Activated CD4-positive, alpha-beta T cell treated with anti-CD3 and anti-CD28 coated beads, Interleukin-2, amount 50 U/mL, for 1 hour (primary cell): ENCODE results near the gene ACADSB.

ENCODE experiments used
- DNase-seq: peaks from one replicate; pipeline ENCODE4 v3.0.0-alpha.2; 2020

The ACADSB gene

DNA sequence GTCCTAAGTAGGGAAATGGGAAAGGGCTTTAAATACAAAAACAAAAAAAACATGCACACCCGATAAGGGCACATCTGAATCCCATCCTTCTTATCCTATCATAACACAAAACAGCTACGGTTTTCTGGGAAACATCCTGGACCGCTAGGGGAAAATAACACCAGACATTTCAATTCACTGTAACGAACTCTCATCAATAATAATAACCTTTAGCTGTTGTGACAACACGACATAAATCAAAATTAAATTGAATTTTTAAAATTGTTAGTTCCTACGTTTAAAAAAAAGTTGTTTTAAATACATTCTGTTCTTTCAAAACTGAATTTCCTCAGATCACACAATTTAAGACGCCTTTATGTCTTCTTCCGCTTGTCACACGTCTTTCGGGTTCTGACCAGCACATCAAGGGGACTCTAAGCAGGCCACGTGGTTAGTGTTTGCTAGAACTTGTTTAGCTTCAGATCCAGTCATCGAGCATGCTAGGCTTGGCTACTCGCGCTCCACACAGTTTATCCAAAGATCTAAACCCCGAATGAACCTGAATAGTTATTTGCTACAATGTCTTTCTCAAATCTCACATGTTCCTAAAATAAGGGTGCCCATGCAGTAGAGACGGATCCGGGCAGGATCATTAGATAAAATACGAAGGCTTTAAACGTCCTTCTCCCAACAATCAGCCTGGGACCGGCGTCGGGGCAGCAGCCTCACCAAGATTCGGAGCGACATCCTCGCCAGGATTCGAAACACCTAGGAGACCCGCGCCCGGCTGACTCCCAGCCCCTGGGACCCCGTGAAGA lies 1.1 kb upstream of the ACADSB start:
- DNase-seq: peak; percentile 30

GRCh38 chr10:123009105-123009820 lies 457 bp downstream of the ACADSB start:
- peak; percentile 4 for DNase-seq

GRCh38 chr10:123011987-123012386 lies 3.2 kb downstream of the ACADSB start:
- DNase-seq: no peak

GRCh38 chr10:123013456-123014419 lies 4.9 kb downstream of the ACADSB start:
- no peak for DNase-seq

DNA sequence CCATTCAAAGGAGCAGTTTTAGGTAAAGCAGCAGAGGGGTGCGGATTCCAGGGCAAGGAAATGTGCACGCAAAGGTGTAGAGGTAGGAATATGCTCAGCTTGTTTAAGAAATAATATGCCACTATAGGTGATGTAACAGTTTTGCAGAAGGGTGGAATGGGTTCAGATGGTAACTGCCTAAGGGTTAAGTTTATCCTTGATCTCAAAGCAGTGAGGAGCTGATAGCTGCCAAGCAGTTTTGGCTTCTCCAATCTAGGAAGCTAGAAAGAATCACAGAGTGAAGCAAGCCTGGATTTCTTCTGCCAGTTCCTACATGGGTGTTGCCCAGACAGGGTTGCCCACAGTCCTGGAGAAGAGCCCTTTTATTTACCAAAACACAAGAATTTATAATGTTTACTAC lies 6.0 kb downstream of the ACADSB start:
- DNase-seq: no peak

DNA sequence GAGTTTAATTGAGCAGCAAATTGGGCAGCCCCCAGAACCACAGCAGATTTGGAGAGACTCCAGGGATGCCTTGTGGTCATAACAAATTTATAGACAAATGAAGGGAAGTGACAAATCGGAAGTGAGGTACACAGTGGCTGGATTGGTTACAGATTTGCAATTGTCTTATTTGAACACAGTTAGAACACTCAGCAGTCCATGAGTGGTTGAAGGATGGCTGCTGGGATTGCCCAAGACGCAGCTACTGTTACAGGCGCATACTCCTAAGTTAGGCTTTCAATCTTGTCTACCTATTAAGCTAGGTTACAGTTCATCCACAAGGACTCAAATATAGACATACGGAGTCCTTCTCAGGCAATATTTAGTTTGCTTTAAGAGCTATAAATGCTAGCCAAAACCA lies 7.4 kb downstream of the ACADSB start:
- DNase-seq: no peak

- no peak for DNase-seq
Measured at GRCh38 chr10:123017421-123018165, 8.8 kb downstream of the ACADSB start.

- no peak for DNase-seq
Measured at GRCh38 chr10:123018531-123018930, 9.7 kb downstream of the ACADSB start.

- no peak for DNase-seq
Measured at GRCh38 chr10:123019264-123019663, 10.5 kb downstream of the ACADSB start.

GRCh38 chr10:123019941-123020703 lies 11.3 kb downstream of the ACADSB start:
- DNase-seq: no peak

GRCh38 chr10:123021517-123021916 lies 12.7 kb downstream of the ACADSB start:
- no peak for DNase-seq

DNA sequence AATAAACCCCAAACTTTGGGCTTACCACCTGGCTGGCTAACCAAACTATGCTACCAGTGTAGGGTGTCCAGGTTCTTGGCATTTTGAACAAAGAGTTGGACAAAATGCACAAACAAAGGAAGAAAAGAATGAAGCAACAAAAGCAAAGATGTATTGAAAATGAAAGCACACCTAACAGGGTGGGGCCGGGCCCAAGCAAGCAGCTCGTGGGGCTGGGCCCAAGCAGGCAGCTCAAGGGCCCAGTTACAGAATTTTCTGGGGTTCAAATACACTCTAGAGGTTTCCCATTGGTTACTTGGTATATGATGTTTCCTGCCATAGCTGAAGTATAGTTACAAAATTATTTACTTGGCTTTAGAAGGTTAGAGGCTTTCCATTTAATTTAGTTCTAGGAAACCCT lies 15.7 kb downstream of the ACADSB start:
- DNase-seq: no peak

- DNase-seq: no peak
Measured at GRCh38 chr10:123026302-123026701, 17.5 kb downstream of the ACADSB start.

GRCh38 chr10:123027861-123028260 lies 19.1 kb downstream of the ACADSB start:
- DNase-seq: no peak

DNA sequence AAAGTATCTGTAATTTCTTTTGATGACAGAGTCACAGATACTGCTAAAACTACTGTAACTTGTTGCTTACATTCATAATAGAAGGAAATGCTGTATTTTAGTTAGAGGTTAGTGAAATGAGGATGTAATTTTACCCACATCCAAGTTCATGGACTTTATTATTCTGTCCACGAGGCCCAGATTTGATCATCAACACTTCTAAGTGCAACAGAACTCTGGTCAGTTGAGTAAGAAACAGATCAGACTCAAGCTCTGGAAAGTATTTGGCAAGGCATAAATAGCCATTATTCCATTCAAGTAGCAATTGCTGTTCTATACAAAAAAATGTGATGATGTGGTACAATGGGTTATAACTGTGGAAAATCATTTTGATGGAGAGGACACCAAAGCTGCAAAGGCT lies 22.3 kb downstream of the ACADSB start:
- no peak for DNase-seq

DNA sequence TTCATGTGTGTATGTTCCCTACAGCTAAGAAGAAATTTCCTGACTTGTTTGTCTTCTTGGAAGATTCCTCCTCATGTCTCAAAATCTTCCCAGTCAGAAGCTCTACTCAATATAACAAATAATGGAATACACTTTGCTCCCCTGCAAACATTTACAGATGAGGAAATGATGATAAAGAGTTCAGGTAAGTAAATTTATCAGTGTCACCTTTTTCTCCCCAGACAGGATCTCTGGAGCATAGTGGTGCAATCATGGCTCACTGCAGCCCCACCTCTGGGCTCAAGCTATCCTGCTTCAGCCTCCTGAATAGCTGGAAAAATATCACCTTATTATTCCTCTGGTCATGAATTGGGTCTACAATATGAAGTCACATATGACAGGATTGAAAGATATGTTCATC lies 25.5 kb downstream of the ACADSB start:
- DNase-seq: no peak

DNA sequence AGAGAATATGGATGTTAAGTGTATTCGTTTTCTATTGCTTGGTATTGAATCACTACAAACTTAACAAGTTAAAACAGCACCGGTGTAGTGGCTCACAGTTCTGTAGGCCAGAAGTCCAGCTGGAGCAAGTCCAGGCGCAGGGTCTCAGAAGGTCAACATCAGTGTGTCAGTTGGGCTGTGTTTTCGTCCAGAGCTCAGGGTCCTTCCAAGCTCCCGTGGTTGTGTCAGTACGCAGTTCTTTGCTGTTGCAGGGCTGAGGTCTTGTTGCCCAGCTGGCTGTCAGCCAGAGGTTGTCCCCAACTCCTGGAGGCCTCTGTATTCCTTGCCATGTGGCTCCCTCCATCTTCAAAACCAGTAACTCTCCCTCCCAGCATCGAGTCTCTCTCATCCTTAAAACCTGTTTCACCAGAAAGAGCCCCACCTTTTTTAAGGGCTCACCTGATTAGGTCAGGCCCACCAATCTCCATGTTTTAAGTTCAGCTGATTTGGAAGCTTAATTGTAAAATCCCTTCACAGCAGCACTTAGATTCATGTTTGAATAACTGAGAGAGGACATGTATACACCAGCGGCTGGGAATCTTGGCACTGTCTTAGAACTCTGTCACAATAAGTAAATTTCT lies 26.8 kb downstream of the ACADSB start:
- DNase-seq: no peak

- no peak for DNase-seq
Measured at GRCh38 chr10:123038782-123039631, 30.2 kb downstream of the ACADSB start.

GRCh38 chr10:123039632-123039930 lies 30.8 kb downstream of the ACADSB start:
- DNase-seq: no peak

GRCh38 chr10:123042708-123043408 lies 34.1 kb downstream of the ACADSB start:
- DNase-seq: no peak
